Thyroid gland (tissue), 4 donors: ENCODE results near the gene DNAAF1. TPM values are rescaled to one million over a fixed set of nuclear protein-coding genes. Genes with fewer than 3 reads are reported as not detected.

Experiments
- DNase-seq, 2 donors: peaks; one replicate each; pipeline ENCODE4 v3.0.0-alpha.2; 2019
- H3K27ac ChIP-seq, 3 donors: fragments of 200-600 bp; sonication (generic); 1 replicate in 2 of 3; 2 replicates in 1 of 3; pipeline ENCODE4 v1.5.1; 2016 to 2019; ENCODE audit warnings: mild to moderate bottlenecking in 1 of 3, moderate library complexity in 1 of 3
- H3K27me3 ChIP-seq: fragments of 200-600 bp; sonication (generic); one replicate; pipeline ENCODE4 v1.5.1; 2019
- H3K36me3 ChIP-seq, 2 donors: fragments of 200-600 bp; sonication (generic); one replicate each; pipeline ENCODE4 v1.5.1; 2016 to 2019
- H3K4me1 ChIP-seq, 2 donors: fragments of 200-600 bp; sonication (generic); one replicate each; pipeline ENCODE4 v1.5.1; 2017 to 2019
- H3K4me3 ChIP-seq, 3 donors: fragments of 200-600 bp; sonication (generic); replicated peaks in 1 of 3; 1 replicate in 2 of 3; 2 replicates in 1 of 3; pipeline ENCODE4 v1.5.1; 2016; ENCODE audit warnings: mild to moderate bottlenecking in 1 of 3
- H3K9me3 ChIP-seq: fragments of 200-600 bp; sonication (generic); one replicate; pipeline ENCODE4 v1.5.1; 2017
- CTCF ChIP-seq, 6 experiments: fragments of 200-600 bp in 3 of 6; fragments of 450-650 bp in 3 of 6; sonication (generic) in 3 of 6; IDR thresholded peaks; one replicate each; pipeline ENCODE4 v1.5.1; 2016 to 2019; ENCODE audit warnings: antibody characterized with exemption in 6 of 6, mild to moderate bottlenecking in 2 of 6, inconsistent platforms in 1 of 6, moderate library complexity in 1 of 6
- POLR2A ChIP-seq, 2 donors: fragments of 450-650 bp; IDR thresholded peaks; one replicate each; pipeline ENCODE4 v1.6.1; 2017; ENCODE audit warnings: antibody characterized with exemption in 2 of 2, mild to moderate bottlenecking in 2 of 2, moderate library complexity in 1 of 2
- whole genome bisulfite sequencing, 2 donors: methylation state at CpG; one replicate each; pipeline ENCODE4 v1.1.5; 2017; 5-methylcytosine and 5-hydroxymethylcytosine counted together
- intact Hi-C: fragments of 100-400 bp; cut with DNase I; formaldehyde crosslinking; loops from one replicate; pipeline ENCODE4 v1.15.1; 2023
- total RNA-seq, 4 donors: library from RNA; depleted of rRNA; stranded (reverse); fragments of >200 nt; gene quantifications; one replicate each; pipeline ENCODE4 v1.2.3, GENCODE V29; 2016

The DNAAF1 gene
- total RNA-seq, 4 donors from 2014 or later, result 1.5 to 11.2 (median 2.8) TPM

- intact Hi-C loops, result no loop called here
- H3K9me3 ChIP-seq, result no peaks in the 10 kb centered on the region
- no peak overlapping the region for H3K4me3 ChIP-seq
- no peaks in the 10 kb centered on the region for H3K36me3 ChIP-seq
- H3K27ac ChIP-seq, result no peak overlapping the region
- DNase-seq, result no peak
- TF ChIP-seq POLR2A (IDR thresholded peaks at IDR 0.05), result no peak
- TF ChIP-seq CTCF (IDR thresholded peaks at IDR 0.05), result no peak
- no peaks in the 10 kb centered on the region for H3K27me3 ChIP-seq
- no peaks in the 10 kb centered on the region for H3K4me1 ChIP-seq
- 67 to 68% methylated on average over 3 of the region's 3 CpGs for WGBS, 2 donors
Observed at GRCh38 chr16:84161801-84162200, 16.7 kb downstream of the DNAAF1 start.

- no peaks in the 10 kb centered on the region for H3K4me1 ChIP-seq
- H3K4me3 ChIP-seq, result no peak overlapping the region
- H3K36me3 ChIP-seq, result no peaks in the 10 kb centered on the region
- intact Hi-C loops, result no loop called here
- H3K27ac ChIP-seq, result no peak overlapping the region
- WGBS, 2 donors, result 94 to 95% methylated on average over 7 of the region's 7 CpGs
- TF ChIP-seq POLR2A (IDR thresholded peaks at IDR 0.05), result no peak
- TF ChIP-seq CTCF (IDR thresholded peaks at IDR 0.05), result no peak
- DNase-seq, result no peak
- no peaks in the 10 kb centered on the region for H3K9me3 ChIP-seq
- H3K27me3 ChIP-seq, result no peaks in the 10 kb centered on the region
Observed at GRCh38 chr16:84165746-84166145, 20.6 kb downstream of the DNAAF1 start.

- Histone ChIP-seq H3K9me3 (no peaks in the 10 kb centered on the region), H3K36me3 (no peaks in the 10 kb centered on the region), H3K4me1 (no peaks in the 10 kb centered on the region), H3K27ac (no peak overlapping the region), H3K27me3 (no peaks in the 10 kb centered on the region), H3K4me3 (no peak overlapping the region)
- 85 to 86% methylated on average over 13 of the region's 13 CpGs for WGBS, 2 donors
- DNase-seq, result no peak
- intact Hi-C loops, result no loop called here
- TF ChIP-seq POLR2A (IDR thresholded peaks at IDR 0.05) (no peak), CTCF (IDR thresholded peaks at IDR 0.05) (no peak)
Observed at GRCh38 chr16:84166796-84167695, 21.9 kb downstream of the DNAAF1 start.

GRCh38 chr16:84169765-84170310 is 24.7 kb downstream of the DNAAF1 start:
- no peak overlapping the region for H3K27ac ChIP-seq
- no peaks in the 10 kb centered on the region for H3K9me3 ChIP-seq
- H3K36me3 ChIP-seq, result no peaks in the 10 kb centered on the region
- H3K4me3 ChIP-seq, result no peak overlapping the region
- intact Hi-C loops, result no loop called here
- no peak for TF ChIP-seq POLR2A (IDR thresholded peaks at IDR 0.05)
- no peak for TF ChIP-seq CTCF (IDR thresholded peaks at IDR 0.05)
- DNase-seq, result no peak
- no peaks in the 10 kb centered on the region for H3K27me3 ChIP-seq
- no peaks in the 10 kb centered on the region for H3K4me1 ChIP-seq
- WGBS, 2 donors, result 80 to 84% methylated on average over 11 of the region's 11 CpGs

GRCh38 chr16:84174396-84174795 is 29.3 kb downstream of the DNAAF1 start:
- H3K36me3 ChIP-seq, result peaks cover 8 to 11% of the 10 kb centered on the region in 2 donors
- intact Hi-C loops, result no loop called here
- no peak for DNase-seq
- H3K4me1 ChIP-seq, result peaks cover 17 to 36% of the 10 kb centered on the region in 2 donors
- no peak overlapping the region for H3K27ac ChIP-seq
- no peaks in the 10 kb centered on the region for H3K27me3 ChIP-seq
- H3K9me3 ChIP-seq, result no peaks in the 10 kb centered on the region
- WGBS, 2 donors, result 89% methylated on average over 11 of the region's 11 CpGs
- TF ChIP-seq POLR2A (IDR thresholded peaks at IDR 0.05) (no peak), CTCF (IDR thresholded peaks at IDR 0.05) (no peak)
- no peak overlapping the region for H3K4me3 ChIP-seq
